Mesothelial cell of epicardium (in vitro differentiated cells): ENCODE measurements around the gene PDE4B. TPM values are rescaled to one million over a fixed set of nuclear protein-coding genes. Genes with fewer than 3 reads are reported as not detected.

Source experiments
- DNase-seq, 2 experiments: peaks; one replicate each; pipeline ENCODE4 v3.0.0; 2021; ENCODE audit warnings: low spot score in 2 of 2; ENCODE audit not compliant: unreplicated experiment in 2 of 2
- H3K27ac Mint-ChIP-seq: 2 replicates; pipeline ENCODE4 v1.8.0; 2021; ENCODE audit warnings: mixed read lengths
- H3K27me3 Mint-ChIP-seq: 2 replicates; pipeline ENCODE4 v1.8.0; 2021; ENCODE audit warnings: low read depth, mixed read lengths
- H3K36me3 Mint-ChIP-seq: 2 replicates; pipeline ENCODE4 v1.8.0; 2021; ENCODE audit warnings: mixed read lengths
- H3K4me1 Mint-ChIP-seq: 2 replicates; pipeline ENCODE4 v1.8.0; 2021; ENCODE audit warnings: mixed read lengths
- H3K4me3 Mint-ChIP-seq: 2 replicates; pipeline ENCODE4 v1.8.0; 2021; ENCODE audit warnings: mild to moderate bottlenecking, moderate library complexity, mixed read lengths
- H3K9me3 Mint-ChIP-seq: 2 replicates; pipeline ENCODE4 v1.8.0; 2021; ENCODE audit warnings: mixed read lengths
- total RNA-seq: library from RNA; stranded (reverse); gene quantifications from 3 replicates; pipeline ENCODE4 v1.2.1, GENCODE V29; 2021
- TF ChIP-seq, protein P1 (sequence below): fragments of 200-600 bp; sonication (generic); IDR thresholded peaks from one replicate; pipeline ENCODE4 v1.5.0; 2021; ENCODE audit warnings: antibody characterized with exemption; ENCODE audit not compliant: unreplicated experiment

PDE4B gene
- total RNA-seq, 1 donor from 2014 or later = 22.3 TPM

DNA sequence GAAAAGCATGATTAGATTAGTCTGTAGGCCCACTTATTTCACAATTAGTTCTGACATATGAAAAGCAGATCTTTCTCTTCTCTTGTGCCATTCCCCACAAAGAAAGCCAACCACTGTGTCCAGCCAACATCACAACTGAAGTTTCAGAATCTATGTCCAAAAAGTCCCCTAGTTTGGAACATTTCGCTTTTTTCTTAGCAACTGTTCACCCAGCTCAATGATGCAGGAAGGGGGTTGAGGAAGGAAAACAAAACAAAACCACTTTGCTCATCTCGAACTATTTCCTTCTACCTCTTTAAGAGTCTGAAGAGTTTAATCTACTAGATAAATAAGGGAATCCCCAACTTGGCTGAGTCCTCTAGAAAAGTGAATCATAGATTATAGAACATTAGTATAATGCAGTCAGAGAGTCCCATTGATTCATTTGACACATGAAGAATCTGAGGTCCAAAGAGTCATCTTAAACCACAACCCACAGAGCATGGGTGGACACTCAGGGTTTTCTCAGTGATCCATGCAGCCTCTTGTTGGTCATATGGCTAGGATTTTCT, 581.9 kb downstream of the PDE4B start:
- Mint-ChIP-seq H3K27ac (peak overlapping the region; percentile 12), H3K4me3 (no peak overlapping the region), H3K36me3 (peaks cover 32% of the 10 kb centered on the region), H3K9me3 (peaks cover 2% of the 10 kb centered on the region), H3K4me1 (peaks cover 15% of the 10 kb centered on the region), H3K27me3 (no peaks in the 10 kb centered on the region)
- TF ChIP-seq, protein P1, sequence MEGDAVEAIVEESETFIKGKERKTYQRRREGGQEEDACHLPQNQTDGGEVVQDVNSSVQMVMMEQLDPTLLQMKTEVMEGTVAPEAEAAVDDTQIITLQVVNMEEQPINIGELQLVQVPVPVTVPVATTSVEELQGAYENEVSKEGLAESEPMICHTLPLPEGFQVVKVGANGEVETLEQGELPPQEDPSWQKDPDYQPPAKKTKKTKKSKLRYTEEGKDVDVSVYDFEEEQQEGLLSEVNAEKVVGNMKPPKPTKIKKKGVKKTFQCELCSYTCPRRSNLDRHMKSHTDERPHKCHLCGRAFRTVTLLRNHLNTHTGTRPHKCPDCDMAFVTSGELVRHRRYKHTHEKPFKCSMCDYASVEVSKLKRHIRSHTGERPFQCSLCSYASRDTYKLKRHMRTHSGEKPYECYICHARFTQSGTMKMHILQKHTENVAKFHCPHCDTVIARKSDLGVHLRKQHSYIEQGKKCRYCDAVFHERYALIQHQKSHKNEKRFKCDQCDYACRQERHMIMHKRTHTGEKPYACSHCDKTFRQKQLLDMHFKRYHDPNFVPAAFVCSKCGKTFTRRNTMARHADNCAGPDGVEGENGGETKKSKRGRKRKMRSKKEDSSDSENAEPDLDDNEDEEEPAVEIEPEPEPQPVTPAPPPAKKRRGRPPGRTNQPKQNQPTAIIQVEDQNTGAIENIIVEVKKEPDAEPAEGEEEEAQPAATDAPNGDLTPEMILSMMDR = no peak
- DNase-seq = no peak

DNA sequence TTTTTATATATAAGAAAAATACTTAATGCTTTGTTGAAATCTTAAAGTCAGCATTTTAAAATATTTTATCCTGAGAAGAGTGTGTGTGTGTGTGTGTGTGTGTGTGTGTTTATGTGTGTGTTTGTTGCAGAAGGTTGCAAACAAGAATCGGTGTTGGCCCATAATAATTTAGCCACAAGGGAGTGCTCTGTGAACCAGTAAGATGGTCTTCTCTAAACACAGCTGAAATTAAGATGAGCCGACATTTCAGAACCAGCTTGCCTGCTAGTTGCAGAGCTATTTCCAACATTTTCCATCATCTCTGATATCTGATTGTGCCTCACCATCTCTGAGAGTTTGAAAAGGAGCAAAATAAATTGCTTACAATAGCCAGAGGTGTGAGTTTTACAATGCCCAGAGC, 582.4 kb downstream of the PDE4B start:
- H3K4me3 Mint-ChIP-seq = no peak overlapping the region
- H3K27me3 Mint-ChIP-seq = no peaks in the 10 kb centered on the region
- TF ChIP-seq, protein P1 = no peak
- peaks cover 30% of the 10 kb centered on the region for H3K36me3 Mint-ChIP-seq
- peaks cover 15% of the 10 kb centered on the region for H3K4me1 Mint-ChIP-seq
- DNase-seq = no peak
- H3K27ac Mint-ChIP-seq = peak overlapping the region; percentile 12
- H3K9me3 Mint-ChIP-seq = peaks cover 4% of the 10 kb centered on the region

DNA sequence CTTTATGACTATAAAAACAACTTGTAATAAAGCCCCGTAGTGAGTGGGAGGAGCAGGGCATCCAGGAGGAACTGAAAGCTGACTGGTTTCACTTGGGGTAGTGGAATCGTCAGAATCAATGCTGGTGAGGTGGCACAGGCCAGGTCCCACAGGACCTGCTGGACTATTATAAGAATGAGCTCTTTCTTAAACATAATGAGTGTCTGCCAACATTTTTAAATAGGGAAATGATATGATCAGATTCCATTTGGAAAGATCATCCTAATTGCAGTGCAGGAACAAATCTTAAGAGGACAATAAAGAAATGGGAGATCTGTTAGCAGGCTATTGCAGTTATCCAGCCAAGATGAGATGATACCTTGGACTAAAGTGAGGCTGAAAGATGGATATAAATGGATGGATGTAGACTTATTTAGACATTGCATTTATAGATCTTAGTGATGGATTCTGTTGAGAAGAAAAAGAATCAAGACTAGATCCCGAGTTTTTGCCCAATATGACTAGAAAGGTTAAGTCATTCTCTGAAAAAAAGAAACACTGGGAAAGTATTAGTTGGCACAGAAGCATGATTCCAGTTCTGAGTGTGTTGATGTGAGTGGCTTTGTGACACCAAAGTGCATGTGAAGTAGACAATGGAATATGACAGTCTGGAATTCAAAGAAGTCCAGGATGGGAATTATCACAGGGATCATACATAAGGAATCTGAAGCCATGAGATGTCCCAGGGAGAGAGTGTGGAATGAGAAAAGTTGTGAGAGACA, 587.9 kb downstream of the PDE4B start:
- TF ChIP-seq, protein P1 = no peak
- no peaks in the 10 kb centered on the region for H3K4me1 Mint-ChIP-seq
- no peak for DNase-seq
- no peak overlapping the region for H3K4me3 Mint-ChIP-seq
- peaks cover 8% of the 10 kb centered on the region for H3K36me3 Mint-ChIP-seq
- H3K9me3 Mint-ChIP-seq = peaks cover 27% of the 10 kb centered on the region
- H3K27me3 Mint-ChIP-seq = no peaks in the 10 kb centered on the region
- no peak overlapping the region for H3K27ac Mint-ChIP-seq

GRCh38 chr1:66381621-66382275, 589.1 kb downstream of the PDE4B start:
- Mint-ChIP-seq H3K27ac (no peak overlapping the region), H3K4me3 (no peak overlapping the region), H3K36me3 (peaks cover 14% of the 10 kb centered on the region), H3K4me1 (no peaks in the 10 kb centered on the region), H3K9me3 (peaks cover 35% of the 10 kb centered on the region), H3K27me3 (no peaks in the 10 kb centered on the region)
- TF ChIP-seq, protein P1 = no peak
- DNase-seq = no peak

DNA sequence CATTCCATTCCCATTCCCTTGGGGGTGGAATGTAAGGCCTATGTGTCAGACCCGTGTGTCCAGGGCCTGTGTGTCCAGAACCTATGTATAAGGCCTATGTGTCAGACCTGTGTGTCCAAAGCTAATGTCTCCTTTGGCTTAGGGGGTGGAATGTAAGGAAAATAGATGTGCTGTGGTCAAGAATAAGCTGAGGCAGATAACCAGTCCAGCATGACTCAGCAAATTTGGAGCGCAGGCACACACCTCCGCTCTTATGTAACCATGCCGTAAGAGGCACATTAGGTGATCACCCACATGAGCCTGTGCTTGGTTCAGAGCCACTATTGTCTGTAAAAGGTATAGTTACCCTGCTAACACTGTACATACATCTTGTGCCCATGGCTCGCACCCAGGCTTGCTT, 590.5 kb downstream of the PDE4B start:
- H3K4me1 Mint-ChIP-seq = no peaks in the 10 kb centered on the region

More for the DNA sequence above, 590.5 kb downstream of the PDE4B start:
- Mint-ChIP-seq H3K9me3 (peaks cover 44% of the 10 kb centered on the region), H3K36me3 (peaks cover 14% of the 10 kb centered on the region), H3K4me3 (no peak overlapping the region), H3K27ac (no peak overlapping the region), H3K27me3 (no peaks in the 10 kb centered on the region)
- no peak for DNase-seq
- TF ChIP-seq, protein P1 = no peak
